ENCODE measurements around the gene NOD1. TPM values are rescaled to one million over a fixed set of nuclear protein-coding genes. Genes with fewer than 3 reads are reported as not detected.

NOD1 gene
- polyA plus RNA-seq, 3 donors: 2.8 to 15.0 (median 4.6) TPM

DNA sequence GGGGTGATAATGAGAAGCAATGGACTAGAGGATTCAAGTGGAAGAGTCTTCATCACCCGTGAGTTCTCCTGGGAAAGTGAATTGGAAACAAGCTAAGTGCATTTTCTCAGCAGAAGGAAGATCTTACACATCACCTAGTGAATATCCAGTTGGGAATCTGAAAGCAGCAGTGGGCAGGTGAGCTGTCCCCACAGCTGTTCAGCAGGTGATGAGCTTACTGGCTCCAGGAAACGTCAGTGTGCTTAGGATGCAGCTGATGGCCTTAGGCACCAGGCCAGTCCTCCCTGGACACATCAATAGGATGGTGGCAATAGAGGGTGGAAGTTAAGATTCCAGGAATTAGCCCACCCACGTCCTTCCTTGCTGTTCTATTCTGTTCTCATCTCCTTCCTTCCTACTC is 66.7 kb downstream of the NOD1 start:
- Histone ChIP-seq H4K20me1 (ENCODE audit: insufficient read depth, low read length) (no peaks in the 10 kb centered on the region), H3K4me3 (replicated peaks in 1 of 3; ENCODE audit: low read depth in 2 of 3, low read length in 3 of 3) (no peak overlapping the region), H2AFZ (ENCODE audit: insufficient read depth, low read depth, low read length, poor library complexity, severe bottlenecking) (no peak overlapping the region), H3K4me1 (ENCODE audit: control insufficient read depth in 1 of 2, insufficient read depth in 2 of 2, low read length in 2 of 2) (peaks cover 19 to 21% of the 10 kb centered on the region in 2 donors), H3K9ac (ENCODE audit: insufficient read depth, low read length, poor library complexity, severe bottlenecking) (no peak overlapping the region), H3K27ac (ENCODE audit: low read depth in 1 of 2, low read length in 2 of 2) (peak overlapping the region in 1 of 2 donors; percentile 7), H3K36me3 (replicated peaks in 1 of 2; ENCODE audit: control insufficient read depth in 1 of 2, insufficient read depth in 2 of 2, low read length in 2 of 2) (no peaks in the 10 kb centered on the region), H3K4me2 (replicated peaks; ENCODE audit: extremely low read depth, low read length, poor library complexity, severe bottlenecking) (no peak overlapping the region), H3K27me3 (ENCODE audit: control insufficient read depth in 2 of 2, insufficient read depth in 2 of 2, low read length in 2 of 2) (no peaks in the 10 kb centered on the region), H3K9me3 (replicated peaks in 1 of 2; ENCODE audit: control insufficient read depth in 1 of 2, insufficient read depth in 1 of 2, low read length in 2 of 2) (peaks cover 0 to 6% of the 10 kb centered on the region in 2 donors), H3K79me2 (ENCODE audit: insufficient read depth, low read length) (no peaks in the 10 kb centered on the region)
- Mint-ChIP-seq H3K27me3 (ENCODE audit: low read depth in 3 of 3) (no peaks in the 10 kb centered on the region), H3K36me3 (peaks cover 0 to 19% of the 10 kb centered on the region in 2 donors), H3K9me3 (peaks cover 3 to 7% (median 5%) of the 10 kb centered on the region in 7 donors), H3K27ac (peak overlapping the region in 1 of 7 donors; percentile 44), H3K4me1 (peaks cover 44% of the 10 kb centered on the region), H3K4me3 (no peak overlapping the region)
- intact Hi-C loops (cut with micrococcal nuclease): loop anchor here in 1 of 2 donors (5.0 kb wide), 1 partner anchor 255 kb away; no protein-coding TSS in a partner anchor
- no peak for DNase-seq
- TF ChIP-seq, protein P1, sequence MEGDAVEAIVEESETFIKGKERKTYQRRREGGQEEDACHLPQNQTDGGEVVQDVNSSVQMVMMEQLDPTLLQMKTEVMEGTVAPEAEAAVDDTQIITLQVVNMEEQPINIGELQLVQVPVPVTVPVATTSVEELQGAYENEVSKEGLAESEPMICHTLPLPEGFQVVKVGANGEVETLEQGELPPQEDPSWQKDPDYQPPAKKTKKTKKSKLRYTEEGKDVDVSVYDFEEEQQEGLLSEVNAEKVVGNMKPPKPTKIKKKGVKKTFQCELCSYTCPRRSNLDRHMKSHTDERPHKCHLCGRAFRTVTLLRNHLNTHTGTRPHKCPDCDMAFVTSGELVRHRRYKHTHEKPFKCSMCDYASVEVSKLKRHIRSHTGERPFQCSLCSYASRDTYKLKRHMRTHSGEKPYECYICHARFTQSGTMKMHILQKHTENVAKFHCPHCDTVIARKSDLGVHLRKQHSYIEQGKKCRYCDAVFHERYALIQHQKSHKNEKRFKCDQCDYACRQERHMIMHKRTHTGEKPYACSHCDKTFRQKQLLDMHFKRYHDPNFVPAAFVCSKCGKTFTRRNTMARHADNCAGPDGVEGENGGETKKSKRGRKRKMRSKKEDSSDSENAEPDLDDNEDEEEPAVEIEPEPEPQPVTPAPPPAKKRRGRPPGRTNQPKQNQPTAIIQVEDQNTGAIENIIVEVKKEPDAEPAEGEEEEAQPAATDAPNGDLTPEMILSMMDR (IDR thresholded peaks at IDR 0.05): no peak
- no CpG with 5 or more reads among the region's 3 CpGs for WGBS (ENCODE audit: insufficient coverage)

DNA sequence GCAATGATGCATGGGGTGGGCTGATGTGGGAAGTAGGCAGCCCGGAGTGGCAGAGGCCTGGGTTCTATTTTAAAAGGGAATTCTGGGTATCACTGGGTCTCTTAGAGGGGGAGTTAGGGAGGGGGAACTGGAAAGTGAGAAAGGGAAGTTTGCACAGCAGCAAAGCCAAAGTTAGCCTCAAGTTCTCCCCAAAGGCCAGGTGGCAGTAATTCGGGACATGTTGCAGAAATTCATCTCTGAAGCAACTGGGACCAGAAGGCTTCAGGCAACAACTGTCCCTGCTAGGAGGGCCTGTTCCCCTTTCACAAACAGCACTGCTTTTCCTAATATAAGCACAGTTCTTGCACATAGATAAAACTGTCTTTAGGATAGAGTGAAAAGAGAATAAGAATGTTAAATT is 67.4 kb downstream of the NOD1 start:
- Mint-ChIP-seq H3K36me3 (peaks cover 6 to 19% of the 10 kb centered on the region in 2 donors), H3K27me3 (ENCODE audit: low read depth in 3 of 3) (no peaks in the 10 kb centered on the region), H3K9me3 (peaks cover 3 to 7% (median 5%) of the 10 kb centered on the region in 7 donors), H3K4me3 (no peak overlapping the region), H3K4me1 (peaks cover 44% of the 10 kb centered on the region), H3K27ac (peak overlapping the region in 4 of 7 donors; percentile 4 to 61 (median 30))
- no peaks in the 10 kb centered on the region for H4K20me1 ChIP-seq (ENCODE audit: insufficient read depth, low read length)
- no peak overlapping the region for H3K9ac ChIP-seq (ENCODE audit: insufficient read depth, low read length, poor library complexity, severe bottlenecking)
- TF ChIP-seq, protein P1 (IDR thresholded peaks at IDR 0.05): no peak
- peaks cover 0 to 6% of the 10 kb centered on the region in 2 donors for H3K9me3 ChIP-seq (replicated peaks in 1 of 2; ENCODE audit: control insufficient read depth in 1 of 2, insufficient read depth in 1 of 2, low read length in 2 of 2)
- intact Hi-C loops (cut with micrococcal nuclease): loop anchor here in 1 of 2 donors (5.0 kb wide), 1 partner anchor 254 kb away; no protein-coding TSS in a partner anchor
- H3K79me2 ChIP-seq (ENCODE audit: insufficient read depth, low read length): no peaks in the 10 kb centered on the region
- H3K4me2 ChIP-seq (replicated peaks; ENCODE audit: extremely low read depth, low read length, poor library complexity, severe bottlenecking): no peak overlapping the region
- peak overlapping the region in 1 of 2 donors; percentile 4 for H3K27ac ChIP-seq (ENCODE audit: low read depth in 1 of 2, low read length in 2 of 2)
- no peak overlapping the region for H2AFZ ChIP-seq (ENCODE audit: insufficient read depth, low read depth, low read length, poor library complexity, severe bottlenecking)
- no peak for DNase-seq
- WGBS (ENCODE audit: insufficient coverage): 0% methylated on average over 2 of the region's 2 CpGs
- H3K4me1 ChIP-seq (ENCODE audit: control insufficient read depth in 1 of 2, insufficient read depth in 2 of 2, low read length in 2 of 2): peaks cover 19 to 21% of the 10 kb centered on the region in 2 donors
- no peak overlapping the region for H3K4me3 ChIP-seq (replicated peaks in 1 of 3; ENCODE audit: low read depth in 2 of 3, low read length in 3 of 3)
- no peaks in the 10 kb centered on the region for H3K27me3 ChIP-seq (ENCODE audit: control insufficient read depth in 2 of 2, insufficient read depth in 2 of 2, low read length in 2 of 2)
- H3K36me3 ChIP-seq (replicated peaks in 1 of 2; ENCODE audit: control insufficient read depth in 1 of 2, insufficient read depth in 2 of 2, low read length in 2 of 2): no peaks in the 10 kb centered on the region

Measured in CD14-positive monocyte (primary cell).